Measurements from ENCODE around the gene DDX55.

Gene DDX55

DNA sequence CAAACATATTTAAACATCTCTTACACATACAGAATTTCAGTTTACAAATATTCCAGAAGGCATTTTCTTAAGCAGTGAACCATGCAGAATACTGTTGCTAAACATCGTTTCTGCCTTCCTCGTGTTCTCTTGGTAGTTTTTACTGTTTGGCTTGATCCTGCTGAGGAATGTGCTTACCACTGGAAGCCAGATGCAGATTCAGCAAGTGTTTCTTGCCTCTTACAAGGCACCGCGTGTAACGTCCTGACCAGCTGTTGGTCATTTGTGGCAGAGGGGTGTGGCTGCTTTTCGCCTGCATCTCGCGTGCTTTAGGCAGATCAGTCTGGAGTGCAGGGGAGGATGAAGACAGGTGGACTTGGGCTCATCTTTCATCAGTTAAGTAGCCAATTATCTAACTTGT, 19.2 kb downstream of the DDX55 start:
- TF ChIP-seq, protein P1, sequence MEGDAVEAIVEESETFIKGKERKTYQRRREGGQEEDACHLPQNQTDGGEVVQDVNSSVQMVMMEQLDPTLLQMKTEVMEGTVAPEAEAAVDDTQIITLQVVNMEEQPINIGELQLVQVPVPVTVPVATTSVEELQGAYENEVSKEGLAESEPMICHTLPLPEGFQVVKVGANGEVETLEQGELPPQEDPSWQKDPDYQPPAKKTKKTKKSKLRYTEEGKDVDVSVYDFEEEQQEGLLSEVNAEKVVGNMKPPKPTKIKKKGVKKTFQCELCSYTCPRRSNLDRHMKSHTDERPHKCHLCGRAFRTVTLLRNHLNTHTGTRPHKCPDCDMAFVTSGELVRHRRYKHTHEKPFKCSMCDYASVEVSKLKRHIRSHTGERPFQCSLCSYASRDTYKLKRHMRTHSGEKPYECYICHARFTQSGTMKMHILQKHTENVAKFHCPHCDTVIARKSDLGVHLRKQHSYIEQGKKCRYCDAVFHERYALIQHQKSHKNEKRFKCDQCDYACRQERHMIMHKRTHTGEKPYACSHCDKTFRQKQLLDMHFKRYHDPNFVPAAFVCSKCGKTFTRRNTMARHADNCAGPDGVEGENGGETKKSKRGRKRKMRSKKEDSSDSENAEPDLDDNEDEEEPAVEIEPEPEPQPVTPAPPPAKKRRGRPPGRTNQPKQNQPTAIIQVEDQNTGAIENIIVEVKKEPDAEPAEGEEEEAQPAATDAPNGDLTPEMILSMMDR (IDR thresholded peaks at IDR 0.05; ENCODE audit: low read depth, low read length): no peak
- H3K36me3 ChIP-seq: peaks cover 88% of the 10 kb centered on the region

GRCh38 chr12:123621619-123622530, 20.0 kb downstream of the DDX55 start:
- H3K9me3 ChIP-seq: no peaks in the 10 kb centered on the region
- no peaks in the 10 kb centered on the region for H3K4me1 ChIP-seq
- H3K27me3 ChIP-seq: no peaks in the 10 kb centered on the region
- no peak for DNase-seq
- H3K36me3 ChIP-seq: peaks cover 88% of the 10 kb centered on the region
- no peak overlapping the region for H3K4me3 ChIP-seq (ENCODE audit: low read depth, low read length)
- TF ChIP-seq, protein P1 (IDR thresholded peaks at IDR 0.05; ENCODE audit: low read depth, low read length): no peak

More for the DNA sequence above, 19.2 kb downstream of the DDX55 start:
- no peak for DNase-seq
- Histone ChIP-seq H3K4me1 (no peaks in the 10 kb centered on the region), H3K4me3 (ENCODE audit: low read depth, low read length) (no peak overlapping the region), H3K9me3 (no peaks in the 10 kb centered on the region), H3K27me3 (no peaks in the 10 kb centered on the region)

DNA sequence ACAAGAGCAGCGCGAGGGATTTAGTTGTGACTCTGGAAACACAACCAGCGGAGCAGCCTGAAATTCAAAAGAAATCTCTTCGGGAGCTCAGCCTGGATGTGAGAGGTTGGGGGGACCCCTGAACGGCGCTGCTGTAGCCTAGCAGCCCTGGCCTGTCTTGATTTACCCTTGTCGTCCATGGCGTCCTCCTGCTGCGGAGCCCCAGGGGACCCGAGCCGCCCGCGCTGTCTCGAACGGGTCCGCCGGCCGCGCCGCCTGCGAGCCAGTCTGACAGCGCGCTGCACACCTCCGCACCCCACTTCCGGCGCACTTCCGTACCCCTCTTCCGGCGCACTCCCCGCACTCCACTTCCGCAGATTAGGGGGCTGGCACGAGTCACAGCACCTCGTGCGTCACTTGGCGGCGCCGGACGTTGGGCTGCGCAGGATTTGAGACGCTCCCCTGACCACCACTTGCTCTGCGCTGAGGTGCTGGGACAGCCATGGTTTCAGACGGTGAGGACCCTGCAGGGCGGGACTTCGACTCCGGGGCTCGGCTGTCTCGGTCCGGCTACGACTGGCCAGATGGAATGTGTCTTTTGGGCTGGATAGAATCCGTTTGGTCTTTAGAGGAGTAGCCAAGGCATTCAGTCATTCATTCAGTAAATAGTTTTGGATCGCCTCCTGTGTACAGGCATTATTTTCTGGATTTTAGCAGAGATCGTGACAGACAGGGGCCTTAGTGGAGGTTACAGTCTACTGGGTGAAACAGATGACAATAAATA, 31.7 kb downstream of the DDX55 start, which contains the start of the genes EIF2B1 and GTF2H3:
Gene EIF2B1 (minus strand): TSS at position 308 of the 763 bp plus-strand sequence. CDS start 129 bp downstream, at position 179.
Gene GTF2H3 (plus strand): TSS at position 451 of the 763 bp plus-strand sequence. CDS start 31 bp downstream, at position 482.
- DNase-seq: peak; percentile 97
- TF ChIP-seq, protein P1 (IDR thresholded peaks at IDR 0.05; ENCODE audit: low read depth, low read length): no peak
- no peaks in the 10 kb centered on the region for H3K4me1 ChIP-seq
- peaks cover 33% of the 10 kb centered on the region for H3K36me3 ChIP-seq
- no peaks in the 10 kb centered on the region for H3K27me3 ChIP-seq
- H3K4me3 ChIP-seq (ENCODE audit: low read depth, low read length): peak within 1 kb of the TSS; percentile 100
- no peaks in the 10 kb centered on the region for H3K9me3 ChIP-seq

- H3K9me3 ChIP-seq: no peaks in the 10 kb centered on the region
- H3K4me1 ChIP-seq: no peaks in the 10 kb centered on the region
- H3K27me3 ChIP-seq: no peaks in the 10 kb centered on the region
- H3K36me3 ChIP-seq: peaks cover 27% of the 10 kb centered on the region
- DNase-seq: no peak
- TF ChIP-seq, protein P1 (IDR thresholded peaks at IDR 0.05; ENCODE audit: low read depth, low read length): no peak
- H3K4me3 ChIP-seq (ENCODE audit: low read depth, low read length): peak overlapping the region; percentile 100
These were observed 32.3 kb downstream of the DDX55 start for GRCh38 chr12:123634142-123634561.

DNA sequence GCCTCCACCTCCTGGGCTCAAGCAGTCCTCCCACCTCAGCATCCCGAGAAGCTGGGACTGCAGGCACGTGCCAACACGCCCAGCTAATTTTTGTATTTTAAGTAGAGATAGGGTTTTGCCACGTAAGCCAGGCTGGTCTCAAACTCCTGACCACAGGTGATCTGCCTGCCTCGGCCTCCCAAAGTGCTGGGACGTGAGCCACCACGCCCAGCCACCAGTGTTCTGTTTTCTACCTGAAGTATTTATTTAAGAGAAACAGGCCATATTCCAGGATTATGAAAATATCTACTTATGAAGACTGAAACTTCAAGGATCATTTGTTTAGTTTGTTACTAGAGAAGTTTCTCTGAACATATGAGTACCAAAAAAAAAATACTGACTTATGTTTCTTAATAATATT, 42.0 kb downstream of the DDX55 start:
- Histone ChIP-seq H3K36me3 (peaks cover 41% of the 10 kb centered on the region), H3K27me3 (no peaks in the 10 kb centered on the region), H3K4me1 (no peaks in the 10 kb centered on the region), H3K9me3 (no peaks in the 10 kb centered on the region), H3K4me3 (ENCODE audit: low read depth, low read length) (no peak overlapping the region)
- TF ChIP-seq, protein P1 (IDR thresholded peaks at IDR 0.05; ENCODE audit: low read depth, low read length): no peak
- DNase-seq: no peak

Data from BE2C (cell line).